Tibial nerve (tissue), 4 donors: ENCODE measurements around the gene PHF12.

Experiments
- CTCF ChIP-seq, 5 experiments: fragments of 200-600 bp in 3 of 5; fragments of 450-650 bp in 2 of 5; sonication (generic) in 3 of 5; IDR thresholded peaks; one replicate each; pipeline ENCODE4 v1.5.1; 2016 to 2019; ENCODE audit warnings: antibody characterized with exemption in 5 of 5, mild to moderate bottlenecking in 3 of 5, moderate library complexity in 2 of 5
- EP300 ChIP-seq, 2 donors: sonication (generic); formaldehyde crosslinking; IDR thresholded peaks; one replicate each; pipeline ENCODE4 v1.6.1; 2017; ENCODE audit warnings: antibody characterized with exemption in 2 of 2, mild to moderate bottlenecking in 1 of 2
- POLR2A ChIP-seq, 2 donors: fragments of 450-650 bp; IDR thresholded peaks; one replicate each; pipeline ENCODE4 v1.6.1; 2017; ENCODE audit warnings: antibody characterized with exemption in 2 of 2, mild to moderate bottlenecking in 2 of 2, moderate library complexity in 2 of 2

GRCh38 chr17:28955408-28955807, 4.1 kb upstream of the PHF12 start:
- TF ChIP-seq POLR2A (IDR thresholded peaks at IDR 0.05) = no peak
- no peak for TF ChIP-seq CTCF (IDR thresholded peaks at IDR 0.05)
- TF ChIP-seq EP300 (IDR thresholded peaks at IDR 0.05) = no peak
